ENCODE data around the gene RBMS1. TPM values are rescaled to one million over a fixed set of nuclear protein-coding genes. Genes with fewer than 3 reads are reported as not detected.

RBMS1 gene
- total and polyA plus RNA-seq, 2 of the 13 experiments (the other 11 are each of a cell fraction or from before 2014, with no cell fraction given): 55.5 to 110 TPM

GRCh38 chr2:160432633-160433032, 61.0 kb downstream of the RBMS1 start:
- H3K4me1 ChIP-seq (ENCODE audit: insufficient read depth, low read length): peaks cover 23% of the 10 kb centered on the region
- FAIRE-seq (no peak), DNase-seq (ENCODE audit: low spot score) (no peak), ATAC-seq (no peak)
- H3K27ac ChIP-seq (ENCODE audit: extremely low read length, insufficient read depth, low read length): no peak overlapping the region
- H3K4me3 ChIP-seq (replicated peaks in 1 of 3; ENCODE audit: insufficient read depth in 1 of 3, low read depth in 2 of 3, low read length in 3 of 3): no peak overlapping the region
- TF ChIP-seq, protein P1, sequence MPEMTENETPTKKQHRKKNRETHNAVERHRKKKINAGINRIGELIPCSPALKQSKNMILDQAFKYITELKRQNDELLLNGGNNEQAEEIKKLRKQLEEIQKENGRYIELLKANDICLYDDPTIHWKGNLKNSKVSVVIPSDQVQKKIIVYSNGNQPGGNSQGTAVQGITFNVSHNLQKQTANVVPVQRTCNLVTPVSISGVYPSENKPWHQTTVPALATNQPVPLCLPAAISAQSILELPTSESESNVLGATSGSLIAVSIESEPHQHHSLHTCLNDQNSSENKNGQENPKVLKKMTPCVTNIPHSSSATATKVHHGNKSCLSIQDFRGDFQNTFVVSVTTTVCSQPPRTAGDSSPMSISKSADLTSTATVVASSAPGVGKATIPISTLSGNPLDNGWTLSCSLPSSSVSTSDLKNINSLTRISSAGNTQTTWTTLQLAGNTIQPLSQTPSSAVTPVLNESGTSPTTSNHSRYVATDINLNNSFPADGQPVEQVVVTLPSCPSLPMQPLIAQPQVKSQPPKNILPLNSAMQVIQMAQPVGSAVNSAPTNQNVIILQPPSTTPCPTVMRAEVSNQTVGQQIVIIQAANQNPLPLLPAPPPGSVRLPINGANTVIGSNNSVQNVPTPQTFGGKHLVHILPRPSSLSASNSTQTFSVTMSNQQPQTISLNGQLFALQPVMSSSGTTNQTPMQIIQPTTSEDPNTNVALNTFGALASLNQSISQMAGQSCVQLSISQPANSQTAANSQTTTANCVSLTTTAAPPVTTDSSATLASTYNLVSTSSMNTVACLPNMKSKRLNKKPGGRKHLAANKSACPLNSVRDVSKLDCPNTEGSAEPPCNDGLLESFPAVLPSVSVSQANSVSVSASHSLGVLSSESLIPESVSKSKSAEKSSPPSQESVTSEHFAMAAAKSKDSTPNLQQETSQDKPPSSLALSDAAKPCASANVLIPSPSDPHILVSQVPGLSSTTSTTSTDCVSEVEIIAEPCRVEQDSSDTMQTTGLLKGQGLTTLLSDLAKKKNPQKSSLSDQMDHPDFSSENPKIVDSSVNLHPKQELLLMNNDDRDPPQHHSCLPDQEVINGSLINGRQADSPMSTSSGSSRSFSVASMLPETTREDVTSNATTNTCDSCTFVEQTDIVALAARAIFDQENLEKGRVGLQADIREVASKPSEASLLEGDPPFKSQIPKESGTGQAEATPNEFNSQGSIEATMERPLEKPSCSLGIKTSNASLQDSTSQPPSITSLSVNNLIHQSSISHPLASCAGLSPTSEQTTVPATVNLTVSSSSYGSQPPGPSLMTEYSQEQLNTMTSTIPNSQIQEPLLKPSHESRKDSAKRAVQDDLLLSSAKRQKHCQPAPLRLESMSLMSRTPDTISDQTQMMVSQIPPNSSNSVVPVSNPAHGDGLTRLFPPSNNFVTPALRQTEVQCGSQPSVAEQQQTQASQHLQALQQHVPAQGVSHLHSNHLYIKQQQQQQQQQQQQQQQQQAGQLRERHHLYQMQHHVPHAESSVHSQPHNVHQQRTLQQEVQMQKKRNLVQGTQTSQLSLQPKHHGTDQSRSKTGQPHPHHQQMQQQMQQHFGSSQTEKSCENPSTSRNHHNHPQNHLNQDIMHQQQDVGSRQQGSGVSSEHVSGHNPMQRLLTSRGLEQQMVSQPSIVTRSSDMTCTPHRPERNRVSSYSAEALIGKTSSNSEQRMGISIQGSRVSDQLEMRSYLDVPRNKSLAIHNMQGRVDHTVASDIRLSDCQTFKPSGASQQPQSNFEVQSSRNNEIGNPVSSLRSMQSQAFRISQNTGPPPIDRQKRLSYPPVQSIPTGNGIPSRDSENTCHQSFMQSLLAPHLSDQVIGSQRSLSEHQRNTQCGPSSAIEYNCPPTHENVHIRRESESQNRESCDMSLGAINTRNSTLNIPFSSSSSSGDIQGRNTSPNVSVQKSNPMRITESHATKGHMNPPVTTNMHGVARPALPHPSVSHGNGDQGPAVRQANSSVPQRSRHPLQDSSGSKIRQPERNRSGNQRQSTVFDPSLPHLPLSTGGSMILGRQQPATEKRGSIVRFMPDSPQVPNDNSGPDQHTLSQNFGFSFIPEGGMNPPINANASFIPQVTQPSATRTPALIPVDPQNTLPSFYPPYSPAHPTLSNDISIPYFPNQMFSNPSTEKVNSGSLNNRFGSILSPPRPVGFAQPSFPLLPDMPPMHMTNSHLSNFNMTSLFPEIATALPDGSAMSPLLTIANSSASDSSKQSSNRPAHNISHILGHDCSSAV (CRISPR knock-in tag; IDR thresholded peaks at IDR 0.05; ENCODE audit: borderline replicate concordance): no peak
- TF ChIP-seq CSRNP1 (CRISPR knock-in tag; IDR thresholded peaks at IDR 0.05) (no peak), PPARG (CRISPR knock-in tag; conservative IDR thresholded peaks at IDR 0.05) (peak; percentile 61)
- no peaks in the 10 kb centered on the region for H3K27me3 ChIP-seq (ENCODE audit: control insufficient read depth in 1 of 2, insufficient read depth in 2 of 2, low read length in 2 of 2)
- no peaks in the 10 kb centered on the region for H4K20me1 ChIP-seq (ENCODE audit: insufficient read depth, low read length)
- no TSS peak for BruUV-seq (replicated peaks)
- H3K79me2 ChIP-seq (ENCODE audit: insufficient read depth, low read length): peaks cover 13% of the 10 kb centered on the region
- in situ Hi-C loops (cut with HindIII; ENCODE audit: extremely low pct_ligation_motif_present, low pct_unique_long_range_greater_than_20kb) (no loop called here), intact Hi-C loops (cut with micrococcal nuclease; ENCODE audit: unreplicated experiment) (no loop called here)
- POLR2A ChIA-PET: interaction anchor here (1.2 kb wide), 1 partner anchor 60 kb away, joined by 4 read pairs; the partner anchor contains the start of gene RBMS1
- peaks cover 3 to 4% of the 10 kb centered on the region in 2 experiments; a peak in 4 of 5 replicates for H3K36me3 ChIP-seq (replicated peaks in 1 of 2; ENCODE audit: control insufficient read depth in 1 of 2, insufficient read depth in 2 of 2, low read length in 2 of 2)
- WGBS (ENCODE audit: low lambda C conversion rate): 98% methylated on average over 4 of the region's 4 CpGs
- CTCF ChIA-PET (ENCODE audit: low intra/inter-chr PET ratio, low total read pairs): no interaction called here
- H3K4me2 ChIP-seq (ENCODE audit: low read depth, low read length): no peak overlapping the region
- peaks cover 17% of the 10 kb centered on the region for H3K9me3 ChIP-seq (ENCODE audit: low read length)
- no peak overlapping the region for H2AFZ ChIP-seq (ENCODE audit: low read length)
- H3K9ac ChIP-seq (ENCODE audit: insufficient read depth, low read depth, low read length): no peak overlapping the region

Measured in HepG2 (cell line).